GM23338 (cell line): Measurements from ENCODE around the gene SF1. TPM values are rescaled to one million over a fixed set of nuclear protein-coding genes. Genes with fewer than 3 reads are reported as not detected.

Experiments used
- ATAC-seq: fragments of 200-7000 bp; cut with Tn5 transposase; 3 replicates; pipeline ENCODE4 v1.9.1; 2020
- DNase-seq: peaks from one replicate; pipeline ENCODE4 v3.0.0-alpha.2; 2015; ENCODE audit warnings: low spot score
- H2AFZ ChIP-seq: fragments of 200-600 bp; sonication (generic); 2 replicates; pipeline ENCODE4 v1.8.0; 2016; ENCODE audit warnings: antibody characterized with exemption, mild to moderate bottlenecking, moderate library complexity
- H3F3A ChIP-seq: fragments of 200-600 bp; sonication (generic); replicated peaks from 2 replicates; pipeline ENCODE4 v1.8.0; 2017; ENCODE audit warnings: antibody characterized with exemption, mixed run types, low read depth
- H3K27ac ChIP-seq: fragments of 200-600 bp; sonication (generic); 2 replicates; pipeline ENCODE4 v1.6.1; 2016; ENCODE audit warnings: low read depth
- H3K27me3 ChIP-seq: fragments of 200-600 bp; sonication (generic); 2 replicates; pipeline ENCODE4 v1.8.0; 2016; ENCODE audit warnings: mild to moderate bottlenecking, mixed run types, moderate library complexity; ENCODE audit not compliant: insufficient read depth
- H3K36me3 ChIP-seq: fragments of 200-600 bp; sonication (generic); 2 replicates; pipeline ENCODE4 v1.8.0; 2016; ENCODE audit warnings: mild to moderate bottlenecking; ENCODE audit not compliant: insufficient read depth
- H3K4me1 ChIP-seq: fragments of 200-600 bp; sonication (generic); 2 replicates; pipeline ENCODE4 v1.8.0; 2016; ENCODE audit warnings: mild to moderate bottlenecking, moderate library complexity; ENCODE audit not compliant: insufficient read depth
- H3K4me2 ChIP-seq: fragments of 200-600 bp; sonication (generic); 2 replicates; pipeline ENCODE4 v1.7.1; 2017; ENCODE audit warnings: mixed run types
- H3K4me3 ChIP-seq: fragments of 200-600 bp; sonication (generic); 2 replicates; pipeline ENCODE4 v1.6.1; 2016; ENCODE audit warnings: mixed run types
- H3K79me2 ChIP-seq: fragments of 200-600 bp; sonication (generic); replicated peaks from 2 replicates; pipeline ENCODE4 v1.8.0; 2017; ENCODE audit warnings: mild to moderate bottlenecking; ENCODE audit not compliant: insufficient read depth
- H3K9me2 ChIP-seq: fragments of 200-600 bp; sonication (generic); 2 replicates; pipeline ENCODE4 v1.8.0; 2017; ENCODE audit not compliant: insufficient read depth
- H4K20me1 ChIP-seq: fragments of 200-600 bp; sonication (generic); replicated peaks from 2 replicates; pipeline ENCODE4 v1.8.0; 2017; ENCODE audit warnings: mild to moderate bottlenecking; ENCODE audit not compliant: insufficient read depth
- H3K27ac Mint-ChIP-seq: 2 replicates; pipeline ENCODE4 v1.8.0; 2020; ENCODE audit warnings: inconsistent platforms, mild to moderate bottlenecking, moderate library complexity, mixed read lengths
- H3K27me3 Mint-ChIP-seq: 3 replicates; pipeline ENCODE4 v1.8.0; 2022; ENCODE audit warnings: low read depth, mild to moderate bottlenecking, moderate library complexity, mixed read lengths, inconsistent platforms; ENCODE audit not compliant: insufficient read depth, poor library complexity
- H3K36me3 Mint-ChIP-seq: 3 replicates; pipeline ENCODE4 v1.8.0; 2021; ENCODE audit warnings: low read depth, mild to moderate bottlenecking, inconsistent platforms, moderate library complexity, mixed read lengths
- H3K4me1 Mint-ChIP-seq: 3 replicates; pipeline ENCODE4 v1.8.0; 2020; ENCODE audit warnings: mild to moderate bottlenecking, inconsistent platforms, mixed read lengths
- H3K4me3 Mint-ChIP-seq: 3 replicates; pipeline ENCODE4 v1.8.0; 2021; ENCODE audit warnings: moderate library complexity, mild to moderate bottlenecking, inconsistent platforms, mixed read lengths
- H3K9me3 Mint-ChIP-seq: 3 replicates; pipeline ENCODE4 v1.8.0; 2020; ENCODE audit warnings: moderate library complexity, mild to moderate bottlenecking, inconsistent platforms, mixed read lengths
- JUNB ChIP-seq: IDR thresholded peaks from one replicate; pipeline ENCODE4 v1.6.1; 2016; ENCODE audit warnings: antibody characterized with exemption; ENCODE audit not compliant: unreplicated experiment
- NANOG ChIP-seq: IDR thresholded peaks from 2 replicates; pipeline ENCODE4 v1.6.1; 2016; ENCODE audit warnings: antibody characterized with exemption, borderline replicate concordance
- POLR2AphosphoS5 ChIP-seq: IDR thresholded peaks from 2 replicates; pipeline ENCODE4 v1.6.1; 2016; ENCODE audit warnings: antibody characterized with exemption, low read depth
- ZNF114 ChIP-seq: fragments of 250-450 bp; sonication (Bioruptor Pico); IDR thresholded peaks from 2 replicates; pipeline ENCODE4 v1.5.0; 2020; ENCODE audit warnings: mild to moderate bottlenecking, moderate library complexity
- polyA plus RNA-seq: library from polyadenylated mRNA; unstranded; fragments of >200 nt; fragmentation: Nextera tagmentation; extraction: Ambion mirVana; gene quantifications from 2 replicates; pipeline ENCODE4 v1.2.1, GENCODE V29; 2016
- total RNA-seq: library from RNA; depleted of rRNA; stranded (reverse); fragments of >200 nt; shearing (Covaris generic); gene quantifications from 2 replicates; pipeline ENCODE4 v1.2.3, GENCODE V29; 2014
- TF ChIP-seq, protein P1 (sequence below): fragments of 250-450 bp; sonication (Bioruptor Pico); IDR thresholded peaks from 2 replicates; pipeline ENCODE4 v1.5.0; 2020; ENCODE audit warnings: mild to moderate bottlenecking, moderate library complexity
- TF ChIP-seq, protein P2 (sequence below), 2 experiments: fragments of 200-600 bp in 1 of 2; sonication (generic) in 1 of 2; conservative IDR thresholded peaks; 2 replicates each; pipeline versions ENCODE4 v1.5.1 to v1.6.1; 2016 to 2017; ENCODE audit warnings: antibody characterized with exemption in 2 of 2, low read depth in 2 of 2, mild to moderate bottlenecking in 2 of 2, moderate library complexity in 1 of 2
- TF ChIP-seq, protein P3 (sequence below): IDR thresholded peaks from 2 replicates; pipeline ENCODE4 v1.6.1; 2016; ENCODE audit warnings: antibody characterized with exemption

Gene SF1
- total and polyA plus RNA-seq, 2 experiments from 2014 or later: 76.9 to 252 TPM

DNA sequence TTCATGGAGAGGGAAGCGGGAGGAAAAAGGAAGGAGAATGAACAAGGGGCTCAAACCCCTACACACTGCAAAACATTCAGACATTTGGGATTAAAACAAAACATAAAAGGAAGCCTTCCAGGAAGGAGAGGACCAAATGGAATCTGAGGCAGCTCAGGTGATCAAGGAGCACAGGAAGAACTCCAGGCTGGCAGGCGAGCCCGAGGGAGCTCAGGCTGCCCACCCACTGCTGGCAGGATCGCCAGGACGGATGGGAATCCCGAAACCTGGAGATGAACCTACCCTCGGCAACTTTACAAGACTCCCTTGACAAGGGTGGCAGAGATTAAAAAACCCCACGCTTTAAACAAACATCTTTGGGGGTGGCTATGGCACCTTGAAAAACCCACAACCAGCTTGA is 13.6 kb downstream of the SF1 start (continued):
- TF ChIP-seq, protein P1, sequence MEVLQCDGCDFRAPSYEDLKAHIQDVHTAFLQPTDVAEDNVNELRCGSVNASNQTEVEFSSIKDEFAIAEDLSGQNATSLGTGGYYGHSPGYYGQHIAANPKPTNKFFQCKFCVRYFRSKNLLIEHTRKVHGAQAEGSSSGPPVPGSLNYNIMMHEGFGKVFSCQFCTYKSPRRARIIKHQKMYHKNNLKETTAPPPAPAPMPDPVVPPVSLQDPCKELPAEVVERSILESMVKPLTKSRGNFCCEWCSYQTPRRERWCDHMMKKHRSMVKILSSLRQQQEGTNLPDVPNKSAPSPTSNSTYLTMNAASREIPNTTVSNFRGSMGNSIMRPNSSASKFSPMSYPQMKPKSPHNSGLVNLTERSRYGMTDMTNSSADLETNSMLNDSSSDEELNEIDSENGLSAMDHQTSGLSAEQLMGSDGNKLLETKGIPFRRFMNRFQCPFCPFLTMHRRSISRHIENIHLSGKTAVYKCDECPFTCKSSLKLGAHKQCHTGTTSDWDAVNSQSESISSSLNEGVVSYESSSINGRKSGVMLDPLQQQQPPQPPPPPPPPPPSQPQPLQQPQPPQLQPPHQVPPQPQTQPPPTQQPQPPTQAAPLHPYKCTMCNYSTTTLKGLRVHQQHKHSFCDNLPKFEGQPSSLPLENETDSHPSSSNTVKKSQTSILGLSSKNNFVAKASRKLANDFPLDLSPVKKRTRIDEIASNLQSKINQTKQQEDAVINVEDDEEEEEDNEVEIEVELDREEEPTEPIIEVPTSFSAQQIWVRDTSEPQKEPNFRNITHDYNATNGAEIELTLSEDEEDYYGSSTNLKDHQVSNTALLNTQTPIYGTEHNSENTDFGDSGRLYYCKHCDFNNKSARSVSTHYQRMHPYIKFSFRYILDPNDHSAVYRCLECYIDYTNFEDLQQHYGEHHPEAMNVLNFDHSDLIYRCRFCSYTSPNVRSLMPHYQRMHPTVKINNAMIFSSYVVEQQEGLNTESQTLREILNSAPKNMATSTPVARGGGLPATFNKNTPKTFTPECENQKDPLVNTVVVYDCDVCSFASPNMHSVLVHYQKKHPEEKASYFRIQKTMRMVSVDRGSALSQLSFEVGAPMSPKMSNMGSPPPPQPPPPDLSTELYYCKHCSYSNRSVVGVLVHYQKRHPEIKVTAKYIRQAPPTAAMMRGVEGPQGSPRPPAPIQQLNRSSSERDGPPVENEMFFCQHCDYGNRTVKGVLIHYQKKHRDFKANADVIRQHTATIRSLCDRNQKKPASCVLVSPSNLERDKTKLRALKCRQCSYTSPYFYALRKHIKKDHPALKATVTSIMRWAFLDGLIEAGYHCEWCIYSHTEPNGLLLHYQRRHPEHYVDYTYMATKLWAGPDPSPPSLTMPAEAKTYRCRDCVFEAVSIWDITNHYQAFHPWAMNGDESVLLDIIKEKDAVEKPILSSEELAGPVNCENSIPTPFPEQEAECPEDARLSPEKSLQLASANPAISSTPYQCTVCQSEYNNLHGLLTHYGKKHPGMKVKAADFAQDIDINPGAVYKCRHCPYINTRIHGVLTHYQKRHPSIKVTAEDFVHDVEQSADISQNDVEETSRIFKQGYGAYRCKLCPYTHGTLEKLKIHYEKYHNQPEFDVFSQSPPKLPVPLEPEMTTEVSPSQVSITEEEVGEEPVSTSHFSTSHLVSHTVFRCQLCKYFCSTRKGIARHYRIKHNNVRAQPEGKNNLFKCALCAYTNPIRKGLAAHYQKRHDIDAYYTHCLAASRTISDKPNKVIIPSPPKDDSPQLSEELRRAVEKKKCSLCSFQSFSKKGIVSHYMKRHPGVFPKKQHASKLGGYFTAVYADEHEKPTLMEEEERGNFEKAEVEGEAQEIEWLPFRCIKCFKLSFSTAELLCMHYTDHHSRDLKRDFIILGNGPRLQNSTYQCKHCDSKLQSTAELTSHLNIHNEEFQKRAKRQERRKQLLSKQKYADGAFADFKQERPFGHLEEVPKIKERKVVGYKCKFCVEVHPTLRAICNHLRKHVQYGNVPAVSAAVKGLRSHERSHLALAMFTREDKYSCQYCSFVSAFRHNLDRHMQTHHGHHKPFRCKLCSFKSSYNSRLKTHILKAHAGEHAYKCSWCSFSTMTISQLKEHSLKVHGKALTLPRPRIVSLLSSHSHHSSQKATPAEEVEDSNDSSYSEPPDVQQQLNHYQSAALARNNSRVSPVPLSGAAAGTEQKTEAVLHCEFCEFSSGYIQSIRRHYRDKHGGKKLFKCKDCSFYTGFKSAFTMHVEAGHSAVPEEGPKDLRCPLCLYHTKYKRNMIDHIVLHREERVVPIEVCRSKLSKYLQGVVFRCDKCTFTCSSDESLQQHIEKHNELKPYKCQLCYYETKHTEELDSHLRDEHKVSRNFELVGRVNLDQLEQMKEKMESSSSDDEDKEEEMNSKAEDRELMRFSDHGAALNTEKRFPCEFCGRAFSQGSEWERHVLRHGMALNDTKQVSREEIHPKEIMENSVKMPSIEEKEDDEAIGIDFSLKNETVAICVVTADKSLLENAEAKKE (CRISPR knock-in tag): no peak
- TF ChIP-seq, protein P2, sequence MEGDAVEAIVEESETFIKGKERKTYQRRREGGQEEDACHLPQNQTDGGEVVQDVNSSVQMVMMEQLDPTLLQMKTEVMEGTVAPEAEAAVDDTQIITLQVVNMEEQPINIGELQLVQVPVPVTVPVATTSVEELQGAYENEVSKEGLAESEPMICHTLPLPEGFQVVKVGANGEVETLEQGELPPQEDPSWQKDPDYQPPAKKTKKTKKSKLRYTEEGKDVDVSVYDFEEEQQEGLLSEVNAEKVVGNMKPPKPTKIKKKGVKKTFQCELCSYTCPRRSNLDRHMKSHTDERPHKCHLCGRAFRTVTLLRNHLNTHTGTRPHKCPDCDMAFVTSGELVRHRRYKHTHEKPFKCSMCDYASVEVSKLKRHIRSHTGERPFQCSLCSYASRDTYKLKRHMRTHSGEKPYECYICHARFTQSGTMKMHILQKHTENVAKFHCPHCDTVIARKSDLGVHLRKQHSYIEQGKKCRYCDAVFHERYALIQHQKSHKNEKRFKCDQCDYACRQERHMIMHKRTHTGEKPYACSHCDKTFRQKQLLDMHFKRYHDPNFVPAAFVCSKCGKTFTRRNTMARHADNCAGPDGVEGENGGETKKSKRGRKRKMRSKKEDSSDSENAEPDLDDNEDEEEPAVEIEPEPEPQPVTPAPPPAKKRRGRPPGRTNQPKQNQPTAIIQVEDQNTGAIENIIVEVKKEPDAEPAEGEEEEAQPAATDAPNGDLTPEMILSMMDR (conservative IDR thresholded peaks at IDR 0.05; ENCODE audit: low read depth in 2 of 2): no peak
- TF ChIP-seq NANOG (no peak), ZNF114 (CRISPR knock-in tag) (no peak)

- Histone ChIP-seq H3K9me2 (no peaks in the 10 kb centered on the region), H3K4me3 (peak overlapping the region; percentile 40), H3K27ac (peak overlapping the region; percentile 96), H4K20me1 (peaks cover 33% of the 10 kb centered on the region), H3F3A (peaks cover 72% of the 10 kb centered on the region), H3K4me1 (peaks cover 66% of the 10 kb centered on the region), H2AFZ (no peak overlapping the region), H3K79me2 (peaks cover 15% of the 10 kb centered on the region), H3K4me2 (peak overlapping the region; percentile 76), H3K27me3 (no peaks in the 10 kb centered on the region), H3K36me3 (peaks cover 30% of the 10 kb centered on the region)
- H3K4me3 Mint-ChIP-seq: peak overlapping the region; percentile 42; the same call in 2 of the 3 replicates
- peaks cover 86% of the 10 kb centered on the region for H3K4me1 Mint-ChIP-seq
- H3K9me3 Mint-ChIP-seq: no peaks in the 10 kb centered on the region; the same call in 1 of the 3 replicates
- H3K27ac Mint-ChIP-seq: peak overlapping the region; percentile 93
- peaks cover 66% of the 10 kb centered on the region for H3K36me3 Mint-ChIP-seq
- no peak for DNase-seq
- no peak for ATAC-seq
- TF ChIP-seq, protein P3, sequence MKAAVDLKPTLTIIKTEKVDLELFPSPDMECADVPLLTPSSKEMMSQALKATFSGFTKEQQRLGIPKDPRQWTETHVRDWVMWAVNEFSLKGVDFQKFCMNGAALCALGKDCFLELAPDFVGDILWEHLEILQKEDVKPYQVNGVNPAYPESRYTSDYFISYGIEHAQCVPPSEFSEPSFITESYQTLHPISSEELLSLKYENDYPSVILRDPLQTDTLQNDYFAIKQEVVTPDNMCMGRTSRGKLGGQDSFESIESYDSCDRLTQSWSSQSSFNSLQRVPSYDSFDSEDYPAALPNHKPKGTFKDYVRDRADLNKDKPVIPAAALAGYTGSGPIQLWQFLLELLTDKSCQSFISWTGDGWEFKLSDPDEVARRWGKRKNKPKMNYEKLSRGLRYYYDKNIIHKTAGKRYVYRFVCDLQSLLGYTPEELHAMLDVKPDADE: no peak
- TF ChIP-seq POLR2AphosphoS5 (no peak), JUNB (no peak)
- H3K27me3 Mint-ChIP-seq: peaks cover 43% of the 10 kb centered on the region
These were observed 14.2 kb downstream of the SF1 start for GRCh38 chr11:64764040-64764611.
